CD4-positive, alpha-beta T cell treated with Interleukin-1 beta for 1 hour (primary cell): ENCODE measurements around the gene ZNF629.
"Not testable (repeated sequence)": the region's sequence is repeated elsewhere in the genome, so short reads cannot be mapped to it uniquely, and the experiment has no call there.

Source experiments
- DNase-seq, 2 donors: peaks; one replicate each; pipeline ENCODE4 v3.0.0-alpha.2; 2020 to 2022

The ZNF629 gene

GRCh38 chr16:30786936-30787612 lies at the start of gene ZNF629:
ZNF629 (minus strand) TSS chr16:30787205; CDS start chr16:30784482, 2,723 bp downstream.
- DNase-seq = peak in 1 of 2 donors; percentile 37

GRCh38 chr16:30834130-30834740 lies 47.2 kb upstream of the ZNF629 start:
- no peak for DNase-seq

DNA sequence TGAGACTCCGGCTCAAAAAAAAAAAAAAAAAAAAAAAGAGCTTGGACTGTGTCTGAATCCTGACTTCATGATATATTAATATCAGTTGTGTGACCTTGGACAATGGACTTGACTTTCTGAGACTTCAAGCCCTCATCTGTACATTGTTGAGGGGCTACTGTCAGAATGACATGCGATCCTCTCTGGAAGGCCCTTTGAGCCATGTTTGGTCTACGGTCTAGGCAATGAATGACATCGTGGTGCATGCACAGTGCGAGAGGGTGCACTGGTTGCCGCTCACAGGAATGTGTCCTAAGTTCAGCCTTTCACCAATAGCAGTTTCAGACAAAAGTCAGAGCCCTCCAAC lies 43.0 kb upstream of the ZNF629 start:
- no peak for DNase-seq

DNA sequence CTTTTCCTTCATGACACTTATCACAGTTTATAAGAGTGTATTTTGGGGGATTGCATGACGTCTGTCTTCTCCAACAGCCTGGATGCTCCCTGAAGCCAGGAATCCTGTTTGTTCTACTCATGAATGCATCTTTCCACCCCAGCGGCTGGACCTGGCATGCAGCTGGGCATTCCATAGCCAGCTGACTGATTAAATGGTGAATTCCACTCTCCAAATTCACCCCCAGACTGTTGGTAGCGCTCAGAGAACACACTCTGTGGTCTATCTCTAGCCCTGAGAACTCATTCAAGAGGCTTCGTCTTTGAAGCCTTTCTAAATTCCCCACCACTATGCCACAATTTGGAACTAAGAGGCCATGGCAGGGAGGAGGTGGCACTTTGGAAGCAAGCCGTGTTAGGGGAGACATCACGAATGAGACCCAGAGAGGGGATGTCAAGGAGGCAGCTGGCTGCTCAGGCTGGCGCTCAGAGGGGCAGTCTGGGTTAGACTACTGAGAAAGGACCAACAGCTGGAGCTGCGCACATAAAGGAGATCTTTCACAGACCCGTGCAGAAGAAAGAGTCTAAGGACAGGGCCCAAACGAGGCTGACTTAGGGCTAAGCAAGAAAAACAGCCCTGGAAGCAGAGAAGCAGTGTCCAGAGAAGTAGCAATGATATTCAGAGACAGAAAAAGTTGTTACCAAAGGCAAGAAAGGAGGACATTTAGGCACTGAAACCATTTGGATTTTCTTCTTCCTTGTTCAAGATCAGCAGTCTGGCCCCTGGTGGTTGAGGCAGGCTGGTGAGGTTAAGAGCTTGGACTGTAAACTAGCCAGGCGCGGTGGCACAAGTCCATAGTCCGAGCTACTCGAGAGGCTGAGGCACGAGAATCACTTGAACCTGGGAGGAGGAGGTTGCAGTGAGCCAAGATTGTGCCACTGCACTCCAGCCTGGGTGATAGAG lies 42.4 kb upstream of the ZNF629 start:
- DNase-seq = no peak

DNA sequence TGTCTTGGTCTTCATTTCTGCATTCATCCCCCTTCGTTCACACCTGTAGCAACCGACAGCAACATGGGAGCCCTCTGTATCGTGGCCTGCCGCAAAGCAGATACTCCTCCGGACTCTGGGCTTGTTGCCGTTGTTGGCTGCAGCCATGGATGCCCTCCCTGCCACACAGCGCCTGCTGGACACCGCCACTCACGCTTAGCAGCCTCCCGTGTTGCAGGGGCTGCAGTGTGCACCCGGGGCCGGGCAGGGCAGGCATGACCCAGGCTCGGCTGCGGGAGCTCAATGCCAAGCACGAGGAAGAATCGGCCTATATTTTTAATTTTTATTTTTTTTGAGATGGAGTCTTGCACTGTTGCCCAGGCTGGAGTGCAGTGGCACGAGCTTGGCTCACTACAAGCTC lies 34.9 kb upstream of the ZNF629 start:
- DNase-seq = no peak

DNA sequence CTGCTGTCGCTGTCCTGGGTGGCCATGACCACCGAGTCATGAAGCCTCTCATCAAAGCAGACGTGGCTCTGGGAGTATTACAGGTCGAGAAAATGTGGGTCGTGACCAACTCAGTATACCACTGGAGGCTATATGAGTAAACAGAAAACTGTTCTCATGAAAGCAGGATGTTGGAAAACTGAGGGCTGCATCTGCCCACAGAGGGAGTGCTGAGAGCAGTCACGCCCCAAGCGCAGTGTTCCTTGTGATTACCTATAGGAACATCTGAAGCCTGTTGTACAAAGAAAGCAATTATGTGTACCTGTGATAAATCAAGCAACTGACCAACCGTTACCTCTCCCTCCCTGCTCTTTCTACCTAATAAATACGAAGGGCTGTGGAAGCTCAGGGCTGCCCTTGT lies 34.4 kb upstream of the ZNF629 start:
- not testable (repeated sequence) for DNase-seq

DNA sequence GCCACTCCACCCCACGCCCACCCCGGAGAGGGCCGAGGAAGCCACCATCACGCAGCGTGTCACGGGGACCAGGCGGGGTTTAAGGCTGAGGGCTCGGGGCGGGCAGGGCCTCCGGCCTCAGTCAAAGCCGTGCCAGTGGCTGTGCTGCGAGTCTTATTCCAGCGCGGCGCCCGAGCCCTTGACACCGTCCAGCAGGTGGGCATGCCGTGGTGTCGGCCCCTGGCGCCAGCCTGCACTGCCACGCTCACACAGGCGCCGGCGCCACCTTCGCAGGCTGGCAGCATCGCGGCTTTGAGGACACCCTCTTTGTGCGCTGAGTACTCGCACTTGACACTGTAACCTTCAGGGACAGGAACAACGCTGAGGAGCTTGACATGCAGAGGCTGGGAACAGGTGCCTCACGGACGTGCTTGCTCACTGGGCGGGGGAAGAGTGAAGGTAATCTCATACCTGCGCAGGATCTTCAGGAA lies 34.0 kb upstream of the ZNF629 start:
- no peak for DNase-seq

GRCh38 chr16:30816769-30817168 lies 29.8 kb upstream of the ZNF629 start:
- no peak for DNase-seq

GRCh38 chr16:30813821-30814189 lies 26.8 kb upstream of the ZNF629 start:
- DNase-seq = no peak

- not testable (repeated sequence) for DNase-seq
Observed at GRCh38 chr16:30809675-30810074, 22.7 kb upstream of the ZNF629 start.

DNA sequence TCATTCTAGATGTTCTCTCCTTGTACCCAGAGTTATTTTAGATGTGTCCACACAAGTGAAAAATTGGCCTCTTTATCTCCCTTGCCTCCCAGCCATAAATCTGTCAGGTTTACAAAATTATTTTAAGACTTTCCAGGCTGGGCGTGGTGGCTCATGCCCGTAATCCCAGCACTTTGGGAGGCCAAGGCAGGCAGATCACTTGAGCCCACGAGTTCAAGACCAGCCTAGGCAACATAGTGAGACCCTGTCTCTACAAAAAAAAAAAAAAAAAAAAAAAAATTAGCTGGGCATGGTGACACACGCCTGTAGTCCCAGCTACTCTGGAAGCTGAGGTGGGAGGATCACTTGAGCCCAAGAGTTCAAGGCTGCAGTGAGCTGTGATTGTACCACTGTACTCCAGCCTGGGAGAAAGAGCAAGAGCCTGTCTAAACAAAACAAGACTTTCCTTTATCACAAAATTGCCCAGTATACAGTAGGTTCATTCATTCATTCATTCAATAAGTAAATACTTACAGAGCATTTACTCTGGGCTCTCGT lies 22.0 kb upstream of the ZNF629 start:
- not testable (repeated sequence) for DNase-seq

DNA sequence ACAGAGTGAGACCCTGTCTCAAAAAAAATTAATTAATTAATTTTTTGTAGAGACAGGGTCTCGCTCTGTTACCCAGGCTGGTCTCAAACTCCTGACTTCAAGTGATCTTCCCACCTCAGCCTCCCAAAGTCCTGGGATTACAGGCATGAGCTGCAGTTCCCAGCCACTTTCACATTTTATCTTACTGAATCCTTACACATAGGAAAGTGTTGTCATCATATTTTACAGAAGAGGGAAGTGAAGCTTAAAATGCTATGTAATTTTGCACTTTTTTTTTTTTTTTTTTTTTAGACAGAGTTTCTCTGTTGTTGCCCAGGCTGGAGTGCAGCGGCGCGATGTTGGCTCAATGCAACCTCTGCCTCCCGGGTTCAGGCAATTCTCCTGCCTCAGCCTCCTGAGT lies 21.1 kb upstream of the ZNF629 start:
- no peak for DNase-seq

- DNase-seq = peak; percentile 54 to 58
Observed at GRCh38 chr16:30805370-30806169, 18.6 kb upstream of the ZNF629 start.

DNA sequence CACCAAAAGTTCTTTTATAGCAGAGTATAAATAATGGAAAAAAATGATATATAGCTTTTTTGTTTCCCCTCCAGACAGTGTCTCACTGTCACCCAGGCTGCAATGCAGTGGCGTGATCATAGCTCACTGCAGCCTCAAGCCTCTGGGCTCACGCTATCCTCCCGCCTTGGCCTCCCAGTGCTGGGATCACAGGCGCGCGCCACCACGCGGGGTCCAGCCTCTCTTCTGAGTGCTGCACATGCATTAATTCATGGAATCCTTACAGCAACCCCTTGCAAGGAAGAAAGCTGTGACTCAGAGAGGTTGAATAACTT lies 18.0 kb upstream of the ZNF629 start:
- DNase-seq = no peak

- no peak for DNase-seq
Observed at GRCh38 chr16:30802936-30803335, 15.9 kb upstream of the ZNF629 start.

GRCh38 chr16:30797670-30798309 lies 10.8 kb upstream of the ZNF629 start:
- DNase-seq = no peak

DNA sequence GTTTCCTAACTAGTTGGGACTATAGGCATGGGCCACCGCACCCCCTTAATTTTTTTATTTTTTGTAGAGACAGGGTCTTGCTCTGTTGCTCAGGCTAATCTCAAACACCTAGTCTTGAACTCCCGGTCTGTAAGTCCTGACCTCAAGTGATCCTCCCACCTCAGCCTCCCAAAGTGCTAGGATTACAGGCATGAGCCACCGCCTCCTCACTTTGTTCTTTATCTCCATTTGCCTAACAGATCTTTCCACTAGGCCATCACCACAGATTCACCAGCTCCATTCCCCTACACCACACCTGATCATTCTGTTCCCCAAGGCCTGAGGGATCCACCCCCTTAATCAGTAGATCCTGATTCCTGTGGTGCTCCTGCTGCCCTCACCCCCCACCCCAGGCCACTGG lies 7.6 kb upstream of the ZNF629 start:
- DNase-seq = no peak

GRCh38 chr16:30793508-30794069 lies 6.6 kb upstream of the ZNF629 start:
- DNase-seq = no peak

GRCh38 chr16:30787613-30788378 lies 791 bp upstream of the ZNF629 start:
- DNase-seq = no peak

GRCh38 chr16:30786115-30786935 lies 680 bp downstream of the ZNF629 start:
- no peak for DNase-seq
